Bronchial epithelial cell (primary cell): Measurements from ENCODE around the gene SNU13. TPM values are rescaled to one million over a fixed set of nuclear protein-coding genes. Genes with fewer than 3 reads are reported as not detected.

Source experiments
- DNase-seq: peaks from one replicate; pipeline ENCODE4 v3.0.0-alpha.2; 2010; ENCODE audit warnings: low read depth
- FAIRE-seq: peaks from 2 replicates; lab custom pipeline; 2011; peaks lifted over from hg19 to GRCh38; lab: Jason Lieb, UNC
- H3K27me3 ChIP-seq: 2 replicates; pipeline ENCODE4 v1.5.1; 2011; ENCODE audit warnings: low read length; ENCODE audit not compliant: control insufficient read depth, insufficient read depth
- H3K36me3 ChIP-seq: 2 replicates; pipeline ENCODE4 v1.5.1; 2011; ENCODE audit warnings: low read length; ENCODE audit not compliant: control insufficient read depth, insufficient read depth
- H3K4me3 ChIP-seq: 2 replicates; pipeline ENCODE4 v1.5.1; 2011; ENCODE audit warnings: mild to moderate bottlenecking, low read depth, low read length, control low read depth
- total RNA-seq: library from RNA; depleted of rRNA; stranded (reverse); fragments of >200 nt; gene quantifications from 2 replicates; pipeline ENCODE4 v1.2.1, GENCODE V29; 2014
- TF ChIP-seq, protein P1 (sequence below): IDR thresholded peaks from 2 replicates; pipeline ENCODE4 v1.5.1; 2011; ENCODE audit warnings: mild to moderate bottlenecking, moderate library complexity, low read length, control low read depth, inconsistent platforms; ENCODE audit not compliant: insufficient read depth, severe bottlenecking

Gene SNU13
- total RNA-seq, 1 donor from 2014 or later: 95.6 TPM

DNA sequence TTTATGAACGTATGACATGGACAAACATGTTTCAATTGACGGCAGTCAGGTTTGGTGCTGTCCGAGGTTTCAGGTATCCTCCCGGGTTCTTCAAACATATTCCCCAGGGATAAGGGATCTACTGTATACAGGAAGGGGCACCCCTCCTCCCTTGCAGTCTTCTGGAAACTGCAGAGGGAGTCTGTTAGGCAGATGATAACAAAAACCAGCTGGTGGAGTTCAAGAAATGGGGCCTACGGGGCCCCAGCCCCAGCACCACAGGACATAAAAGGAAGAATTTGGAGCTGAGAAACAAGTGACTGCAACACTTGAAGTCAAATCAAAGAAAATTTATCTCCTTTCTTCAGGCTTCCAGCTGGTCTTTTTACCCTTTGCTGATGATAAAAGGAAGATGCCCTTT is 32.1 kb downstream of the SNU13 start:
- Histone ChIP-seq H3K27me3 (no peaks in the 10 kb centered on the region), H3K4me3 (no peak overlapping the region), H3K36me3 (peaks cover 35% of the 10 kb centered on the region)
- DNase-seq (no peak), FAIRE-seq (peak; percentile 32)
- TF ChIP-seq, protein P1, sequence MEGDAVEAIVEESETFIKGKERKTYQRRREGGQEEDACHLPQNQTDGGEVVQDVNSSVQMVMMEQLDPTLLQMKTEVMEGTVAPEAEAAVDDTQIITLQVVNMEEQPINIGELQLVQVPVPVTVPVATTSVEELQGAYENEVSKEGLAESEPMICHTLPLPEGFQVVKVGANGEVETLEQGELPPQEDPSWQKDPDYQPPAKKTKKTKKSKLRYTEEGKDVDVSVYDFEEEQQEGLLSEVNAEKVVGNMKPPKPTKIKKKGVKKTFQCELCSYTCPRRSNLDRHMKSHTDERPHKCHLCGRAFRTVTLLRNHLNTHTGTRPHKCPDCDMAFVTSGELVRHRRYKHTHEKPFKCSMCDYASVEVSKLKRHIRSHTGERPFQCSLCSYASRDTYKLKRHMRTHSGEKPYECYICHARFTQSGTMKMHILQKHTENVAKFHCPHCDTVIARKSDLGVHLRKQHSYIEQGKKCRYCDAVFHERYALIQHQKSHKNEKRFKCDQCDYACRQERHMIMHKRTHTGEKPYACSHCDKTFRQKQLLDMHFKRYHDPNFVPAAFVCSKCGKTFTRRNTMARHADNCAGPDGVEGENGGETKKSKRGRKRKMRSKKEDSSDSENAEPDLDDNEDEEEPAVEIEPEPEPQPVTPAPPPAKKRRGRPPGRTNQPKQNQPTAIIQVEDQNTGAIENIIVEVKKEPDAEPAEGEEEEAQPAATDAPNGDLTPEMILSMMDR: no peak

DNA sequence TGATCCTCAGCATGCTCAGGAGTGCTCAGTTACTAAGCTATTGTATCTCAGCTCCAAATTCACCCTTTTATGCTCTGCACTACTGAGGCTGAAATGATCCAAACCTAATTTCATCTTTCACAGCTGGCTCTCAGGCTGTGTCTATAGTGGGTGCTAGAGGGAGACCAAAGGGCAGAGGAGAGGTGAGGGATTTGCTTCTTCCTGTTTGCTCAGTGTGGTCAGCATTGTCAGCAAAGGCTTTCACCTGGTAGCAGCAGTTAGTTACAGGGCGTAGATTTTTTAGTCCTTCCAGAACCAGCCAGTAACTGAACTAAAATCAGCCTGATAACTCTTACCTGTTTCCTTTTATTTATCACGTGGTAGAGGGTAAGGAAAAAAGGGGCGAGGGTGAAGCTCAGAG is 34.3 kb downstream of the SNU13 start:
- no peak overlapping the region for H3K4me3 ChIP-seq
- peak; percentile 18 for FAIRE-seq
- H3K27me3 ChIP-seq: no peaks in the 10 kb centered on the region
- TF ChIP-seq, protein P1: no peak
- no peak for DNase-seq
- peaks cover 37% of the 10 kb centered on the region for H3K36me3 ChIP-seq

DNA sequence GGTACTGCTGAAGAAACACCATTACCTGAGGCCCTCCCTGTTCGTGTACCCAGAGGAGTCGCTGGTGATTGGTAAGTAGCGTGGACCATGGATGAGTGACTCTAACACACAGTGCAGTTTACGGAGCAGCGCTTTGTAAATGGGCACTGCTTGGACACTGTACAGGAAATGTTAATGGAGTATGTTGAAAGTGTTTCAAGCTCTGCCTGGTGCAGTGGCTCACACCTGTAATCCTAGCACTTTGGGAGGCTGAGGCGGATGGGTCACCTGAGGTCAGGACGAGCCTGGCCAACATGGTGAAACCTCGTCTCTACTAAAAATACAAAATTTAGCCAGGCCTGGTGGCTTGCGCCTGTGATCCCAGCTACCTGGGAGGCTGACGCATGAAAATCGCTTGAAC is 37.8 kb downstream of the SNU13 start:
- Histone ChIP-seq H3K36me3 (peaks cover 37% of the 10 kb centered on the region), H3K4me3 (no peak overlapping the region), H3K27me3 (no peaks in the 10 kb centered on the region)
- TF ChIP-seq, protein P1: no peak
- DNase-seq (no peak), FAIRE-seq (peak; percentile 18)

DNA sequence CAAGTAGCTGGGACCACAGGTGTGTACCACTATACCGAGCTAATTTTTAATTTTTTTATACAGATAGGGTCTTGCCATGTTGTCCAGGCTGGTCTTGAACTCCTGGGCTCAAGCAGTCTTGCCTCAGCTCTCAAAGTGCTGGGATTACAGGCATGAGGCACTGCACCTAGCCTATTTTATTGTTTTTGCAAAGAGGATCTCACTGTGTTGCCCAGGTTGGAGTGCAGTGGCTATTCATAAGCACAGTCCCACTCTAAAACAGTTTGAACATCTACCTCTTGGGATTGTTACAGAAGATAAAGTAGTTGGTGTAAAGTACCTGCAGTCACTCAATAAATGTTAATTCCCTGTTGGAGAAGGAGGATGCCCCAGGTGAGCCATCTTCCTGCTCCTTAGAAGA is 38.4 kb downstream of the SNU13 start:
- DNase-seq: no peak
- FAIRE-seq: no peak
- TF ChIP-seq, protein P1: no peak
- no peak overlapping the region for H3K4me3 ChIP-seq
- H3K36me3 ChIP-seq: peaks cover 37% of the 10 kb centered on the region
- H3K27me3 ChIP-seq: no peaks in the 10 kb centered on the region

DNA sequence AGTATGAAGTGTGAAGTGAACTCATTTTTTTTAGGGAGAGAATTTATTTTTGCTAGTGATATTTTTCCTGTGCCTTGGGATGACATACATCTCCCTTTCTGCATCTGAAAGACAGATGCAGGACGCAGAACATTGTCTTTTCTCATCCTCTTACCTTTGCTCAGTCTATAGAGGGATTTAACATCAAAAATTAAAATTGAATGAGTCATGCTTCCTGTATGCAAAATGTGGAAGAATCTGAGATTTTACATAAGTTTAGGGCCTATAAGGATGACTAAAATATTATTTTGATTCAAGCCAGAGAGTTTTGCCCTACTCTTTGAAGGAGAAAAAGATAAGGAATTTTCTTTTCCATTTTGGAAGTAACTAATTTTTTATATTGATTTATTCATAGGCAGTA is 40.2 kb downstream of the SNU13 start:
- TF ChIP-seq, protein P1: no peak
- Histone ChIP-seq H3K4me3 (no peak overlapping the region), H3K27me3 (no peaks in the 10 kb centered on the region), H3K36me3 (peaks cover 27% of the 10 kb centered on the region)
- no peak for DNase-seq
- FAIRE-seq: no peak

DNA sequence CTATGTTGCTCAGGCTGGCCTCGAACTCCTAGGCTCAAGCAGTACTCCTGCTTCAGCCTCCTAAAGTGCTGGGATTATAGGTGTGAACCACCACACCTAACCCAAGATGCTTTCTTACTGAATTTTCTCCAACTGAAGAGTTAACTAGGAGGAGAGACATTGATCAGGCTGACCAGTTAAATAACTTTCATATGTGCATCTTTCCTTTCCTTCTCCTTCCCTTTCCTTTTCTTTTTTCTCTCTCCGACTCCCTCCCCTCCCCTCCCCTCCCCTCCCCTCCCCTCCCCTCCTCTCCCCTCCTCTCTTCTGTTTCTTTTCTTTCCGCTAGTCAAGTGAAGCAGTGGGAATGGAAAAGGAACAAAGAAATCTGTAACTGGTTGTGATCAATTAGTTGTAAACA is 40.9 kb downstream of the SNU13 start:
- TF ChIP-seq, protein P1: no peak
- H3K27me3 ChIP-seq: no peaks in the 10 kb centered on the region
- no peak for DNase-seq
- no peak for FAIRE-seq
- H3K36me3 ChIP-seq: peaks cover 24% of the 10 kb centered on the region
- no peak overlapping the region for H3K4me3 ChIP-seq
